AG08396 (cell line): Measurements from ENCODE around the gene ACAN.
"Not testable (repeated sequence)": the region's sequence is repeated elsewhere in the genome, so short reads cannot be mapped to it uniquely, and the experiment has no call there.

Source experiments
- DNase-seq: peaks from one replicate; pipeline ENCODE4 v3.0.0; 2012; ENCODE audit warnings: low spot score, mixed read lengths

ACAN gene

DNA sequence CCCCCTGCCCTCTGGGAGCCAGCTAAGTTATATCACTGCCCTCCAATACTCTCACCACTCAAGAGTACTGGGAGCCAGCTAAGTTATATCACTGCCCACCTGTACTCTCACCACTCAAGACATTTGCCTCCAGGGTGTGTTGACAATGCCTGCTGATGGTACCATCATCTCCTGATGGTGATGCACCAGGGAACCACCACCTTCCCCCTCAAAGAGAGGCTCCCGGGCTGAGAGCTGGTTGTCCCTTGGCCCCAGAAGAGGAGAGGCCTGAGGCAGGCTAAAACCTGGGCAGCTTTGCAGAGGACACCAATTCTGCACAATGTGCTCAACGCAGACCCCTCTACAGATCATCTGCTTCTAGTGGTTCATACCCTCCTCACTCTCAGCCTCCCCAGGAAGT is 99.6 kb downstream of the ACAN start:
- DNase-seq = no peak

DNA sequence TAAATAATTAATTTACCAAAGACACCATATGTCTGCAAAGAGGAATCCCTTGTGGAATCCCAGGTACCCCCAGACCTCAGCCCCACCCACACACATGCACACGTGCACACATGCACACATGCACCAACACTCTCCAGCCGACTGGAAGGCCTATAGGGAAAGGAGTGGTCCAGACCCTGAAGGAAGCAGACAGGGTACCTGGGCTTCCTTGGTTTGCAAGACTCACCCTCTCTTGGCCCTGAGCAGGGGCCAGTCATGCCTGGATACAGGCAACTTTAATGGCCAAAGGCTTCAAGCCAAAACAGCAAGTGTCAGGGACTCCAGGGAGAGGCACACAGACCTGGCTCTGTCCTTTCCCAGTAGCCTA is 101.0 kb downstream of the ACAN start:
- DNase-seq = no peak

DNA sequence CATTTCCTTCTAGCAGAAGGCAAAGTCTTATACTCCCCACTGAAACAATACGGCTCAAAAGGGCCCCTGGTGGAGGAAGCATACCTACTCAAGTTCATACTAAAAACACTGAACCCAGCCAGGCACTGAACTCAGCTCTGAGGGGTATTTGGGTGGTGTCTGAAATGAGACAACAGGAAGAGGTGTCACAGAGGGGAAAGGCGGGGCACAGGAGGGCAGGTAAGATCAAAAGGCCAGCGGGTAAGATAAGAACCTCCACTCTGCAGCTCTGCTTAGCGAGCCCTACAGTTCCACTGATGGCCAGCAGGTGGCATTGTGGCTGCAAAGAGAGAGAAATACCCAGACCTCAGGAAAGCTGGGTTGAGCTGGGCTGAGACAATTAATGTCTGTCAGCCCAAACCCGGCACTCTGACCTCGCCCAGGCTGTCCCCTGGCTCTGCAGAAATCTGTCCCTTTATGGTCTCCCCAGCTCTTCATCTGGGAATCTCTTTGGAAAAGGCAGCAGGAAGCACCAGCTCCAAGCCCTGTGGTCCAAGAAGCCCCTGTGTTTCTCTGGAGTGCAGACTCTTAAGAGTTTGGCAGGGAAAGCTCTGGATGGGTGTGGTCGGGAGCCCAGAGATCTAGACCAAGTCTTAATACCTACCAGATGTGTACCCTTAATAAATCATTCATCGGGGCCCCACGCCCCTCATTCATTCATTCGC is 101.5 kb downstream of the ACAN start:
- DNase-seq = peak; percentile 77

DNA sequence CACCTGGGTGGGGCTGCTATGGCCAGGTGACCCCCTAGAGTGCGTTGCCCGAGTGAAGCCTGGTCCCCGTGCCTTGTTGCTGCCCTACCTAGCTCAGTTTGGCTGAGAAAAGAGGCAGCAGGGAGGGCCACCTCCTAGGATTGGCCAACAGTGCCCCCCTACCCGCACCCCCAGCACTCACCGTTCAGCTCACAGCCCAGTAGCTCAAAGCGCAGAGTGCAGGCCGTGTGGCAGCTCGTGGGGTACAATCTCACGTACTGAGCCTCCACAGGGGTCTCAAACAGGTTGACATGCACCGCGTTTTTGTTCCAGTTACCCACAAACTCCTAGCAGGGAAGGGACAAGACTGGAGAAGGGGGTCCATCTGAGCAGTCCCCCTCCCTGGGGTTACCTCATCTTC is 102.3 kb downstream of the ACAN start:
- no peak for DNase-seq

DNA sequence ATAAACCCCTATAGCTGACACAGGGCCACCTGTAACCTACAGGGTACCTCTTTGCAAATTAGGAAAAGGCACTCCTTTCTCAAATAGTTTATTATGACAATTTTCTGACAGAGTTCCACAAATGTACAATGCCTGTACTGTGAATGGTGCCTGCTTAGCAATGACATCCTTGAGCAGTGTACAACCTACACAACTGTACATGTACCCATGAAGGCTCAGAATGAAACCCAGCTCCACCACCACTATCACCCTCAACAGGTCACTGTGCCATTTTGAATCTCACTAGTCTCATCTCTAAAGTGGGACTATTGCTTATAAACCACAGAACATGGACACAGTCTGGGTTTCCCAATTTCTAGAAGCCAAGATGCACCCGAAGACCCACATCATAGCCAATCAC is 102.9 kb downstream of the ACAN start:
- no peak for DNase-seq

DNA sequence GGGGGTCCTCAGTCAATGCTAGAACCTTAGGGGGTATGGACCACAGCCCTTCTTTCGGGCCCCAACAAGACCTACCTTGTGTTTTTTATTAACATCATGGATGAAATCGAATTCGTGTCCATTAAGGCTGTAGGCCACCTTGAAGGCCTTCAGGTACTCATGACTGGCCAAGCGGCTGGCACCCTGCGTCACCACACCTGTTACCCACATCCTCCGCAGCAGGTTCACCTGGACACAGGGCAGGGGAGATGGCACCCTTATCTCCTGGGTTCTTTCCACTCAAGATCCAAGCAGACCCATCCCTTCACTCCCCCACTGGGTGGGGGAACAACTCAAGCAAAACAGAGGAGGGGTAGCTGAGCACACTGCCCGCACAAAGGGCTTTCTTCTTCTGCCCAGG is 103.3 kb downstream of the ACAN start:
- DNase-seq = no peak

DNA sequence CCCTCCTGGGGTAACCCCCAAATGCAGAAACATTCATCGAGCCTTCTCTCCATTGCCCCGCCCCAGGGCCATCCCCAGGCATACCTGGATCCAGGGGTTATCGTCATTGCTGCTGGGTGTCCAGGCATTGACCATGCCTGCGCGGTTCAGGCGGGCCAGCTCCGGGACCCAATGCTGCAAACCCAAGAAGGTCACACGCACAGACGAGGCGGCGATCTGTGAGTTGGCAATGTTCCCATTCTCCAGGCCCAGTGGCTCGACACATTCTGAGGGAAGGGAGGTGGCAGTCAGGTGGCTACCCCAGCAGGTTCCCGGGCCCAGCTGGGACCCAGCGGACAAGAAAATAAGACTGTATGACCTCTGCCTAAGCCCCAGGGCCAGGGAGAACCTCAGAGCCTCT is 103.9 kb downstream of the ACAN start:
- no peak for DNase-seq

DNA sequence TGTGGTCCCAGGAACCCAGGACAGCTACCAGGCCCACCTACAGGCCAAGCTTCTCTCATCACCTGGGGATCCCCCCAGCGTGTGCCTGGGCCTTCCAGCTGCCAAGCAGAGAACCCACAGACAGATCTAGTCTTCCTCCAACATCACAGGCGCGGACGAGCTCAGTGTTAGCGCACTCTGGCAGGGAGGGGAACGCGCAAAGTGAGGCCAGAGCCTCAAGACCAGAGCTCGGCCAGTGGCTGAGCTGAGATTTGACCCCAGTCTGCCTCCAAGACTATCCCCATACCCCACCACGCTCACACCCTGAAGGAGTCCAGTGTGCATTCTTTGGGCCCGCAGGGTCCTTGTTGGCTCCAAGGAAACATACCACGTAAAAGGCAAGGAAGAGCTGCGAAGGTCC is 104.9 kb downstream of the ACAN start:
- DNase-seq = no peak

DNA sequence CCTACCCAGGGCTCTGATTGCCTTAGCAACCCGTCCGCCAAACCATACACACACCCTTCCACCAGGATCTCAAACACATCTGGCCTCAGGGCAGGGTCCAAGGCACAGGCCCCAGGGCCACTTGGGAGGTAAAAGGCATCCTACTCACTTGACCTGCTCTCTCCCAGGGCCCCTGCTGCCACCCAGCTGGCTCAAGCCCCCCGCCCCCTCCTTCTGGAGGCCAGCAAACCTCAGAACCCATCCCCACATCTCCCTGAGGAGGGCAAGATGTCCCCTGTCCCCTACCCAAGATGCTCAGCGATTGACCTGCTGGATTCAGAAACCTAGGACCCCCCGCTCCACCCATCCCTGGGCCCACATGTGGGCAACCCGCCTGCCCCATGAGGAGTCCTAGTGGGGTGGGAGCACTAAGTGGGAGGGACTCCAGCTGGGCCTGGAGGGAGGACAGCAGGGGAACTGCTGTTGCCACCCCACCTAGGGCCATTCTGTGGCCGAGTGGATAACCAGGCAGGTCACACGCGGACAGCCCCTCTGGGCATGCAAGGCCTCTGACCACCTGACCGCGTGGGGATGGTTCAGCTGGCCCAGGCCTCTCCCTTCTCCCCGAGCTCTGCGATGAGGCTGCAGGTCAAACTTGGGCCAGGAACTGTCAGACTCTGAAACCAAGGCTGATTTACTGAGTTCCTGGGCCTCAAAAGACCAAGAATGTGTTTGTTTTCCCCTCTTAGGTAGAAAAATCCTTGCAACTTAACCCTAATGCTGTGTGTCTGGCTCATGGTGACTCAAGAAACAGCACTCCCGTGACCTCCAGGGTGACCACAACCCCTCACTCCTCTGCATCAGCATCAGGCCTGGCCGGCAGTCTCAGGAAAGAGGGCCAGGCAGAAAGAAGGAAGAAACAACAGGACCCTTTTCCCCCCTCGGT is 105.7 kb downstream of the ACAN start:
- peak; percentile 9 for DNase-seq

DNA sequence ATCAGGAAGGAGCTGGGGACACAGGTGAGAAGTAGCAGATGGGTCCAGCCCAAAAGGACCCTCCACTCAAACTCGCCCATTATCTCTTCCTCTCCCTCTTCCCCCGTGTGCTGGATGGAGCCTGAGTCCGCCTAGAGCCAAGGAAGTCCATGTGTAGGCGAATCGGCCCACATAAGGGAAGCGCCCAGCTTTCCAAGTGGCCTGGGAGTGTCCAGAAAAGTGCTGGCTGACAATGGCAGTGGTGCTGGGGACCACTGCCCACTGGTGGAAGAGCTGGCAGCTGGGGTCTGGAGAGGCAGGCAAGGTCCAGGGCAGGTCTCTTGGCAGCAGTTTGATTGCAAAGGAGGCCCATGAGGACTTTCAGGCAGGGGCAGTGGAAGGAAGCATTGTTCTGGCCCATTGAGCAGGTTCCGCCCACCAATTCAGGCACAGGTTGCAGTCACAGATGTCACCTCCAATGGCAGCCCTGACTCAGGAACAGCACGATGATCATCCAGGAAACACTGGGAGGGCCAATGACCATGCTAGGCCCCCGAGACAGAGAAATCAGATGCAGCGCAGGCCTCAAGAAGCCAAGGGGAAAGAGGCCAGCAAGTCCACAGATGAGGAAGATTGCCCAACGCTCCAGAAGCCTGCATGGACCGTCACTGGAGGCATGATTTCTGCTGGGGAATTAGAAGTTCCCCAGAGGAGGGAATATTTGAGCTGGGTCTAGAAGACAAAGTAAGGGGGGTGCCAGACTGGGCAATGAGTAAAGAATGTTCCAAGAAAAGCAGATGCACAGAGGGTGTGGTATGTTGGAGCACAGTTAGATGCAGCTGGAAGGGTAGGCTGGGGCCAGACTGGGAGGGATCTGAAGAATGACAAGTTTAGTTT is 107.0 kb downstream of the ACAN start:
- peak; percentile 4 for DNase-seq

DNA sequence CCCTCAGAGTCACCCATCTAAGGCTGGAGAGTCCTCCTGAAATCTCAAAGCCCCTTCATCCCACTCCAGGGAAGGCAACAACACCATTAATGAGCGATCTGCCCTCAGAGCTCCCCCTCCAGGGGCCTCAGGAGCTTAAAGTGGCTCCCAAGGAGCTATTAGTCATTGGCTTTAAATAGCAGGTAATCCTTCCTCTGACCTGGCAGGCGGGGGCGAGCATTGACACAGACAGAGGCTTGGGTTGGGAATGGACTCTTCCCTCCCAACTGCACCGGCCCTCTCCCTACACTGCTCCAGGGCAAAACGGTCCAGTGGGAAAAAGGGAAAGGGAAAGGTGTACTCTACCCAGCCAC is 108.5 kb downstream of the ACAN start:
- DNase-seq = peak; percentile 8

DNA sequence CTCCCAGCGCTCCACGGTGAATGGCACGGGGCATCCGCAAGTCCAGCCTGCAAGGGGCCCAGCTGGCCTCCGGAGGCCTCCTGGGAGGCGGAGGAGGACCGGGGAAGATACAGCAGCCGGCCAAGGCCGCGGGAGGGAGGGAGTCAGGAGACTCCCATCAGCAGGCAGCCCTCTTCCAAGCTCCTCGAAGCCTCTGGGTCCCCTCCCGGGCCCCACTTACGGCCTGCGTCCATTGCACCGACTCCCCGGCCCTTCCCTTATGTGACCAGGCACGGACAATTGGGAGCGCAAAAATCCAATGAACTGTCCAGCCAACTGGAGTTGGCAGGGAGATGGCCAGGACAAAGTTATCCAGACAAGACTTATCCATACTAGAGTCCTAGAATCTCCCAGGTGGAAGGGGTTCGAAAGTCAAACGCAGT is 109.3 kb downstream of the ACAN start:
- DNase-seq = peak; percentile 56

DNA sequence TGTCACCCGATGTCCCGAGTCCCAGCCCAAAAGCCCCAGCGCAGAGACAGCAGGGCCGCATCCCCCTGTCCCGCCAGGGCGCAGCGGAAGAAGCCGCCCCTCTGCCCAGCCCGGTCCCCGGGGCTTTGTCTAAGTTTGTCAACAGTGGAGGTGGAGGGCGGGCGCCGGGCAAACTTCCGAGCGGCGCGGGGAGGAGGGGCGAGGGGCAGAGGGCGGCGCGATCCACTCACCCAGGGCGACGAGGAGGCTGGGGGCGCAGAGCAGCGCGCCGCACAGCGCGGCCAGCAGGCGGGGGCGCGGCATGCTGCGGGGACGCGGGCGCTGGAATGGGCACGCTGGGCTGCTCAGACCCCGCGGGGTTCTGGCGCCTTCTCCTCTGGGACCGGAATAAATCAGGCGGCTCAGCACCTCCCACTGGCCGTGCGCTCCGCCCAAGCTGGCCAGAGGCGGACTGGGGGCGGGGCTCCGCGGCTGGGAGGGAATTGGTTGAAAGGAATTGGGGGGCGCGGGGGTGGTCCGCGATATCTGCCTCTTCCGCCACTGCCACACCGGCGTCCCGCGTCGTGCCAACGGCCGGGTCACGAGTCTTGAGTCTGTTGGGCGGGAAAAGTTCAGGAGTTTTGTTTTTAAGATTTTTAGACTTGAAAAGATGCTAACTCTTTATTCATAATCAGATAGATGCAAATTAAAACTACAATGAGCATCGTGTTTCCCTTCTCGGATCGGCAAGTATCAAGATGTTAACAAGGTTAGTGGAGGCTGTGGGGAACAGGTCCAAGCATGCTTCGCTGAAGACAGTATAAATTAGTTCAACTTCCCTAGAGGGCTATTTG is 110.0 kb downstream of the ACAN start, which contains the start of gene MFGE8:
Gene MFGE8 (minus strand): TSS at position 363 of the 833 bp plus-strand sequence. CDS start 60 bp downstream, at position 303.
- peak; percentile 87 for DNase-seq

DNA sequence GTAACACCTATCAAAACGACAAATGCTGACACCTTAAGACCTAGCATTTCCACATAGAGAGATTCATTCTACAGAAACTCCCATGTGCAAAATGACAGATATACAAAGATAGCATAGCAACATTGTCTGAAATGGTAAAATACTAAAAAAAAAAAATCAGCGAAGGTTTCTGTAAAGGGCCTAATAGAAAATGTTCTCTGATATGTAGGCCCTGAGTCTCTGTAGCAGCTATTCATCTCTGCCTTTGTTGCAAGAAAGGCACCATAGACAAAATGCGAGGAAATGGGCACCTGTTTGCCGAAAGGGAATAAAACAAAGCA is 110.6 kb downstream of the ACAN start:
- DNase-seq = no peak

DNA sequence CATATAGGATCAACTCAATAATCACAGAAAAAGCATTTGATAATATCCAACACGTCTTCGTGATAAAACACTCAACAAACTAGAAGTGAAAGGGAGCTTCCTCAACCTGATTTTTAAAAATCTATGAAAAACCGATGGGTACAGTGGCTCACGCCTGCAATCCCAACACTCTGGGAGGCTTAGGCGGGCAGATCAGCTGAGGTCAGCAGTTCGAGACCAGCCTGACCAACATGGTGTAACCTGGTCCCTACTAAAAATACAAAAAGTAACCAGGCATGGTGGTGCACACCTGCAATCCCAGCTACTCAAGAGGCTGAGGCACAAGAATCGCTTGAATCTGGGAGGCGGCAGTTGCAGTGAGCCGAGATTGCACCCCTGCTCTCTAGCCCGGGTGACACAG is 112.1 kb downstream of the ACAN start:
- DNase-seq = no peak

DNA sequence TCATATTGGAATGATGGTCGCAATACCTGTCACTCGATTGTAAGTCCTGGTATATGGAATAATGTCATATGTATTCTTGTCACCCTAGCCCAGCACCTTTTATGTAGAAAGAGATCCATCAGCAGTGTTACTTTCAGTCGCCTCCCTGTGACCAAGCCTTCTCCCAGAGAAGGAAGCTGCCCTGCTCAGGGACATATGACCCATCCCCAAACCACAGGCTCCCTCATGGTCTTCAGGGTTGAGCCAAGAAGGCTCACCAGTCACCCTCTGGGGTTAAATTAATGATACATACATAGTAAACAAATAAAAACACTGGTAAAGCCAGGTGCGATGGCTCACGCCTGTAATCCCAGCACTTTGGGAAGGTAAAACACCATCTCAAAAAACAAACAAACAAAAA is 114.5 kb downstream of the ACAN start:
- no peak for DNase-seq

DNA sequence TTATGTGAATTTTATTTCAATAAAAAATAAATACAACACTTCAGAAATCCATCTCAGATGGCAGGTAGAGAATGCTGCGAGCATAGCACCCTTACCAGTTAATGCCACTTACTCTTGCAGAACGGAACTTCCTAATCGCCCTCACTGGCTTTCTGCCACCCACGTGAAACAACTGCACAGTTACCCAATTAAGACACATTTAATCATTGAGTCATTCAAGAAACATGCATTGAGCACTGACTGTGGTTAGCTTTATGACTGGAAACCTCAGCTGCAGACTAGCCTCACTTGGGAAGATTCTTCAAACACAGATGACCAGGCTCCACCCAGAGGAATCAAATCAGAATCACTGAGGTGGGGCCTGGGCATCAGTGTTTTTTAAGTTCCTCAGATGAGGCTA is 115.5 kb downstream of the ACAN start:
- DNase-seq = peak; percentile 88

DNA sequence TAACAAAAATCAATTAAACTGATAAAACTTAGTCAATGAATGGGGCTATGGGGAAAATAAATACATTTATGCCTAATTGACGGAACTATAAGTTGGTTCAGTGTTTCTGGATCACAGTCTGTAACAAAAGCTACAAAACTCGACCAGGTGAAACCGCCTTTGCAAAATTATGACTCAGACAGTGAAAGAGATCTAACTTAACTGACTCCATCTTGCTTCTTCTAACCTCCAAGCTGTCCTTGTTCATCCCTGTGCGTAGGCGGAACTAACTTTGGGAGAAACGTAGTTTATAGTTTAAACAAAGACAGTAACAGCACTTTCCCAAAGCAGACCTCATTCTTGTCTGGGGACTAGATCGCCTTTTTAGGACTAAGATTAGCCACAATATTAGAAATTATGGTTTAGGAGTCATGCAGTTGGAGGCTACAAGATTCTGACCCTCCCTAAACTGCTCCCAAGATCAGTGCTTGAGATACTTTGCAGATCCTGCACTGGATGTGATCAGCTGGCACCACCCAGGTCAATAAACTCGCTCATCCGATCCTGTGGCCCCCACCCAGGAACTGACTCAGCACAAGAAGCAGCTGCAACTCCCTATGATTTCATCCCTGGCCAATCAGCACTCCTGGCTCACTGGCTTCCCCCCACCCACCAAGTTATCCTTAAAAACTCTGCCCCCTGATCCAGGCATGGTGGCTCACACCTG is 117.1 kb downstream of the ACAN start:
- no peak for DNase-seq

DNA sequence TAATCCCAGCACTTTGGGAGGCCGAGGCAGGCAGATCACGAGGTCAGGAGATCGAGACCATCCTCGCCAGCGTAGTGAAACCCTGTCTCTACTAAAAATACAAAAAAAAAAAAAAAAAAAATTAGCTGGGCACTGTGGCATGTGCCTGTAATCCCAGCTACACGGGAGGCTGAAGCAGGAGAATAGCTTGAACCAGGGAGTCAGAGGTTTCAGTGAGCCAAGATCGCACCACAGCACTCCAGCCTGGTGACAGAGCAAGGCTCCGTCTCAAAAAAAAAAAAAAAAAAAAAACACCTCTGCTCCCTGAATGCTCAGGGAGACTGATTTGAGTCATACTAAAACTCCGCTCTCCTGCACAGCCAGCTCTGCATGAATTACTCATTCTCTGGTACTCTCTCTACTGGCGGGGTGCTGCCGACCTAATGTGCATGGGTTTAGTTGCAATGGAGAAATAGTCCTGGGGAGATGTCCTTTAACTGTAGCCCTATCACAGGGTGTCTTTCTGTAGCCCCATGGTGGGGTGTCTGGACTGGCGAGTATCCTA is 117.7 kb downstream of the ACAN start:
- DNase-seq = not testable (repeated sequence)
